NCI-H510A (cell line): ENCODE results near the gene RHBDL2.
"Not testable (repeated sequence)": the region's sequence is repeated elsewhere in the genome, so short reads cannot be mapped to it uniquely, and the experiment has no call there.

ENCODE experiments used
- DNase-seq: peaks from one replicate; lab custom pipeline; 2025; lab: John Stamatoyannopoulos, UW

The RHBDL2 gene

DNA sequence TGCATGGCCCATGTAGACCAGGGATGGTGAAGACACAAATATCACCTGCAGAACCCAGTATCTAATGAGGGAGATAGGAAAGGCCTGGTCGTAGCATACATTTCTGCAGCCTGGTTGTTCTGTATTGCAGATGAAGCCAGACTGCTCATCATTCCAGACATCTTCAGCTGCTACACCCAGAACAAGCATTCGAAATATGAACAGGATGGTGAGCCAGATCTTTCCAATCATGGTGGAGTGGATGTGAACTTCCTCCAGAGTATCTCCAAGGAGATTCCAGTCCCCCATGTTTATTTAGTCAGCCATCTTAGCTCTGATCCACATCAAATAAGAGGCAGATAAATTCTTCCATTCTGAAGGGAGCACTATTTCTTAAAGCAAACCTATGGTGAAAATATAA is 65.8 kb downstream of the RHBDL2 start:
- DNase-seq = no peak

DNA sequence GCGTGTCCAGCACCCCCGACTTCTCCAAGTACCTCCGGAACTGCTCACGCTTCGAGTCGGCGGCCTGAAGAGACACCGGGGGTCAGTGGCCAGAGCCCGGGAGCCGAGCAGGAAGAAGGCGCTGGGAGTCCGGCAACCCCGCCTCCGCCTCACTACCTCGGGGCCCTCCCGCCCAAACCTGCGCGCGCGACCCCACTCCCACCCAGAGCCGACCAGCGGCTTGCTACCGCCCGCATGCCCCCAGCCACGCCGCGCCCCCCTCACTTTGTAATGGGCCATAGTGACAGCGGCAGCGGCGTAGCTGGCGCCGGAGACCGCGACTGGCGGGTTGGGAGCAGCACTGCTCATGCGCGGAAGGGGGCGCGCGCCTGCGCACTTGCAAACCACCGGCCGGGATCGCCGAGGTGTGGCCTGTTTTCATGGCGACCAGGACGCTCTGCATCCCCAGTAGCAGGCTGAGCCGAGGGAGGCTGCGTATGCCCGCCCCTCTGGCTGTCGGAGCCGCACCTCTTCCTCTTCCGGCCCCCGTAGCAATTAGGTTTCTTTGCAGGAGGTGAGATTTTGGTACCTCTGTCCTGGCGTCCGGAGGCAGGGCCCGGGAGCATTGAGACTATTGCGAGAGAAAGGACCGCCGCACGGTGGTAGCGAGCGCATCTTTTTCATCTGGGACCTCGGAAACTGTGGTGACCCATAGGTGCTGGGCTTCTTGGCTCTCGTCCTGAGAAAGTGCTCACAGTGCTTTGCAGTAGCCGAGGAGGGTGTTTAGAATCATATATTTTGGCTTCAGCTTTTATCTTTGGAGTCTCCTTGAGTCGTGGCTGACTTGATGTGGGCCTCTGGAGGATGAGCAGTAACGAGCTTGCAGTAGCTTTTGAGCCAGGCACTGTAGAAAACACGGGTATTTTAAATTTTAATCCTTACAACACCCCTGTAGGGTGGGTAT is 68.3 kb downstream of the RHBDL2 start, which contains the start of gene MYCBP:
TSS of gene MYCBP (minus strand) at position 322 of the 943 bp plus-strand sequence. CDS start at position 279, 43 bp downstream.
- DNase-seq = peak; percentile 100

DNA sequence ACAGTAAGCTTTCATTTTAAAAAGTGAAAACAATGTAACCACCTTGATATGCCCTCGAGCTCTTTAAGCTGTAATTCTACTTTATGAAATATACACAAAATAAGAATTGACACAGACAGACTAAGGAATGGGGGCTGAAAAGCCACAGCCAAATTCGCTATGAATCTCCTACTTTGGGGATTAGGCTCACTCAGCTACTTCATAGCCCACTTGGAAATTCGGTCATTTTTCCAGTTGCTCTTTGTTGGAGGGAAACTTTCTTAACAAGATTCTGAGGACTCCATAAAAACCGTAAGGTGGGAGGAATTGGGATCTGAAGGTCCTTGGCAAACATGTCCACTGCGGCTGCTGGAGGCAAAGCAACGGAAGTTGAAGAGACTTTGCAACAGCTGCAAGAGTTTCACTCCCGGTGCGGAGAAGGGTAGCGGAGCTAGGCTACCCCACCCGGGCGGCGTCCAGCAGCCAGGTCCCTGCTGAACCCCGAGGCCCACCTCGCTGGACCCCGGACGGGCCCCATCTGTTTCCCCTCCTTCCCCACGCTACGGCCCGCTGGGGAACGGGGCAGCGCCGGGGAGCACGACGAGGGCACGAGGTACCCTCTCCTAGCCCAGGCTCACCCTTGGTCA is 69.1 kb downstream of the RHBDL2 start:
- peak; percentile 61 for DNase-seq

DNA sequence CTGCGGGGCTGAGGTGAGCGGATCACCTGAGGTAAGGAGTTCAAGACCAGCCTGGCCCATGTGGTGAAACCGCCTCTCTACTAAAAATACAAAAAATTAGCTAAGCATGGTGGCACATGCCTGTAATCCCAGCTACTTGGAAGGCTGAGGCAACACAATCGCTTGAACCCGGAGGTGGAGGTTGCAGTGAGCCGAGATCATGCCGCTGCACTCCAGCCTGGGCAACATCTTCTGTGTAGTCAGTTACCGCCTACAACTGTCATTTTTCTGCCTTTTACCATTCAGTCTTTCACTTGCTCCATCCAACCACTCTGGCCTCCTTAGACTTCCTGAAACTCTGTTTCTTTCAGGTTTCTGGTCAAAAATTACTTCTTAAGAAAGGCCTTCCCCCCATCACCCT is 70.6 kb downstream of the RHBDL2 start:
- no peak for DNase-seq

DNA sequence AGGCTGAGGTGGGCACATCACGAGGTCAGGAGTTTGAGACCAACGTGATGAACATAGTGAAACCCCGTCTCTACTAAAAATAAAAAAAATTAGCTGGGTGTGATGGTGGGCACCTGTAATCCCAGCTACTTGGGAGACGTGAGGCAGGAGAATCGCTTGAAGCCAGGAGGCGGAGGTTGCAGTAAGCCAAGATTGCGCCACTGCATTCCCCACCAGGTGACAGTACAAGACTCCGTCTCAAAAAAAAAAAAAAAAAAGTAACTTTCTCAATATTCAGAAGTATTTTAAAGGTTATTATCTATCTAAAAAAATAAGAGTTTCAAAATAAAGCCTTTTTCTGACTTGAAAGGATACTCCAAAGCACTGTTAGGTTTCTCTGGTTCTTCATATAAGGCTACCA is 74.4 kb downstream of the RHBDL2 start:
- DNase-seq = no peak

DNA sequence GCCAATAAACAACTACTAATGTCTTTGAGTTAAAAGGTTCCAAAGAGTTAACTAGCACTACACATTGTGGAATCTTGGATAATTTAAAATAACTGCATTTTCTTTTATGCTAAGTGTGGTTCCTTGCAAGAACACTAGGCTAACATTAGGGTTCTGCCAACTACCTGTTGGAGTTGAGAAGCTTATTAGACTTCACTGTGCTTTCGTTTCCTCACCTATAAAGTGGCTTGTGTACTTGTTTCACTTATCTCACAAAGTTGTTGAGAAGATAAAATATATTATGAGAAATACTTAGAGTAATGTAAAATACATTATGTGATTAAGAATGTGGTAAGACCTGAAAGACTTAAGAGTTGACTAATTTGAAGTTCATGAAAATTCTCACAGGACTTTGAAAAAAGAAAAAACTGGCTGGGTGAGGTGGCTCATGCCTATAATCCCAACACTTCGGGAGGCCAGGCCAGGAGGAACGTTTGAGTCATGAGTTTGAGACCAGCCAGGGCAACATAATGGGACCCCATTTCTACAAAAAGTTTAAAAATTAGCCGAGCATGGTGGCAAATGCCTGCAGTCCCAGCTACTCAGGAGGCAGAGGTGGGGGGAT is 76.4 kb downstream of the RHBDL2 start:
- DNase-seq = no peak

DNA sequence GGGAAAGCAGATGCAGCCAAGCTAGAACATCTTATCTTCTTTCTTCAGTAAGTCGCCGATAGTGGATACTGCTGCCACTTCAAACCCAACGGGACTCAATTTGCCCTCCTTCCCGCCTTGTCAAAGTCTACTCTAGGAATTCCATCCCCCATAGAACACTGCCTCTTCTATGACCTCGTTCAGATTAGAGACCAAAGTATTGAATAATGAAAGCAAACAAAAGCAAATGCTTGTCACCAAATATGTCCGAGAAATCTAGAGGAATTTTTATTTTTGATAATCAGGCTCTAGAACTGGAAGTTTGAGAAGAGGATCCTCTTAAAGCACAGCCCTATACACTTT is 81.2 kb downstream of the RHBDL2 start:
- peak; percentile 62 for DNase-seq

DNA sequence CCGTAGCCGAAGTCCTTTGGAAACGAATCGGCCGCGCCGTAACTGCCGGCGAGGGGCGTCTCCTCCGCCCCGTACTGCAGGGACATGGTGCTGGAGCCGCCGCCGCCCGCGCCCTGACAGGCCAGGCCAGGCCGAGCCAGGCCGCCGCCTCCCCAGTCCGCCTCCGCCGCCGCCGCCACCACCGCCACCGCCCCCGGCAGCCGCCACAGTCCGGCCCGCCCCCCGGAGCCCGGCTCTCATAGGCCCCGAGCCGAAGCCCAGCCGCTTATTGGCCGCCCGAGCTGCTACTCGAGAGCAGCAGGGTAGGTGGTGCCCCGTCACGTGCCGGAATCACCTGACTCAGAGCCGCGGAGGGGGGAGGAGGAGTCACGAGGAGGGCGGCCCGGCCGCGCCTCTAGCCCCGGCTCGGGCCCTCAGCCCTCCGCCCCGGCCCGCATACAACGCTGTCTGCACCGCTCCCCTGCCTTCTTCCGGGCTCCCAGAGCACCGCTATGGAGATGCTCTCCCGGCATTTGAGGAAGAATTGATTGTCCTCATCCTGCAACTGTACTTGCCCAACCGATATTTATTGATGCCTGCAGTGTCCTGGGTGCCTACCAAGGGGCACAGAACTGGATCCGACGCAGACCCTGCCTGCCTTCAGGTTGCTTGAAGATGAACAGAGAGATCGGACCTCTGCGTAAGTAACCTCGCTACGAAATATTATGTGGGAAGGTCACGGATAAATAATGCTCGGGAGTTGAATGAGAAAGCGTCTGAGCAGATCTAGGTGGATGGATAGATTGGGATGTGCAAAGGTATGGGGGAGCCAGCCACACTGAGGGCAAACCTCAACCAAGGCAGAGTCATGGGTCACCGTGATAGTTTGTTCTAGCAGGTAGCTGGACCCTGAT is 81.8 kb downstream of the RHBDL2 start, which contains the start of gene RRAGC:
TSS of gene RRAGC (minus strand) at position 212 of the 893 bp plus-strand sequence. CDS start at position 86, 126 bp downstream.
- DNase-seq = peak; percentile 100

DNA sequence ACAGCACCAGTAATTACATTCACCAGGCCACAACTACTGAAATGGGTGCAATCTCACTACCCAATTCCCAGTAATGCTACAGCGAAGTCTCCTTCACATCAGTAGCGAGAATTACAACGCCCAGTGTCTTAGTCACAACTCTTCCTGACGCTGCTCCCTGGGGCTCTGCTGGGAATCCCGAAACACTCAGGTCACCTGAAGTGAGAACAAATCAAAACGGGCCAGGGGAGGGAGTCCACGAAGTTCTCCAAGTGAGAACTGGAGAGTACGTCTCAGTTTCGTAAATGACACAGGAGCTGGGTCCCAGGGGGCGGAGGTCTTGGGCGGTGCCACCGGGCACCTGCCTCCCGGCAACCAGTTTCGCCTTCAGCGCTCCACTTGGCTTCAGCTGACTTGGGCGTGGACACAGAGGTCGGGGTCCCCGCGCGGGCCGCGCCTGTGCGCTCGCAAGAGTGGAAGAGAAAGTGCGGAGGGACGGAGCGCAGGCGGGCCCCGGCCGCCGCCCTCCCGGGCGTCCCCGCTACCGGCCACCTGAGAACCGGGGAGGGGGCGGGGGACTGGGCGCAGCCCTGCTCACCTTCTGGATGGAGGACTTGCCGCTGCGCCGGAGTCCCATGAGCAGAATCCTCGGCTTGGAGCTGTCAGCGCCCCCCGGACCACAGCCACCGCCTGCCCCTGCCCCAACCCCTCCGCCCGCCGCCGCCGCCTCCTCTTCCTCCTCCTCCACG is 82.6 kb downstream of the RHBDL2 start:
- DNase-seq = peak; percentile 94

DNA sequence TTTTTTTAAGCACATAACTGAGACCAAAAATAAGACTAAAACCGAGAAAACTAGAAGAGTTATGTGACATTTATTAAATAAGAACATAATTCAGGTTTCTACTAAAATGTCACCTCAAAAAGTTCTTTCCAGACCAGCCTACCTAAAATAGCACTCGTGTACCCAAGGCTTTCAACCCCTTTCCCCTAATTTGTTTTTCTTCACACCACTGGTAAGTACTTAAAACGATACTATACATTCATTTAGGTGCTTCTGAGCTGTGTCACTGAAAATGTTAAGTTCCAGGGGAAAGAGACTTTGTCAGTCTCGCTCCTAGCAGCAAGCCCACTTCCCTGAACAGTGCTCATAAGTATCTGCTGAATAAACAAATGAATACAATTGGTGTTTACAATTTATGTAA is 88.8 kb downstream of the RHBDL2 start:
- no peak for DNase-seq

DNA sequence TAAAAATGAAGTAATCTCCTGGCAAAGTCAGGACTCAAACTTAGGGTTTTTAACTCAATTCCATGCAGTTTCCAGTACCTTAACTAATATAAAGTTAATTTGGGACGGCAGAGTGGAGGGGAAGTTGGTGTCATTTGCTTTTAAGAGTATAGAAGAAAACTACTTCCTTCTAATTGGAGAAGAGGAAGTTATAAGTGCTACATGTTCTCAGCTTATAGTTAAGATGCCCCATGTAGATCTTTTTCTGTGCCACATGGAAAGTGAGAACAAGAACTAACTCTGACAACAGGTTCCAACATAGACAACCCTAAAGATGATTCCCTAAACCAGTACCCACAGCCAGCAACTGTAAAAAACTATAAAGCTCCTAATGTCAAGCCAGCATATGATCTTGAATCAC is 93.6 kb downstream of the RHBDL2 start:
- no peak for DNase-seq

DNA sequence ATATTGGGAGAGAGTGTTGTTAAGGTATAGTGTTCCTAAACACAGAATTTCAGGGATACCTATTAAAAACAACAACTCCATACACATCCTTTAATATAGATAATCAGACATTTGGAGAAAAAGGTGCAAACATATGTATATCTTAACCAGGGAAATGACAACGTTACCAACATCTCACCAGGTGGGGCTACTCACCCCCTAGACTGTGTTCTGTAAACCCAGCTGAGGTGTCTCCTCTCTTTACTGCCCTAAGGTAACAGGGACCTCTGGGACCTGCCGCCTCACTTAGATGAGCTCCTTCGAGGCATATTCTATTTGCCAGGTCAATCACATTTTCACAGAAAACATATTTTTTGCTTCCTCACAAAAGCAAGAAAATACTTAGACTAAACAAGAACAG is 95.4 kb downstream of the RHBDL2 start:
- no peak for DNase-seq

DNA sequence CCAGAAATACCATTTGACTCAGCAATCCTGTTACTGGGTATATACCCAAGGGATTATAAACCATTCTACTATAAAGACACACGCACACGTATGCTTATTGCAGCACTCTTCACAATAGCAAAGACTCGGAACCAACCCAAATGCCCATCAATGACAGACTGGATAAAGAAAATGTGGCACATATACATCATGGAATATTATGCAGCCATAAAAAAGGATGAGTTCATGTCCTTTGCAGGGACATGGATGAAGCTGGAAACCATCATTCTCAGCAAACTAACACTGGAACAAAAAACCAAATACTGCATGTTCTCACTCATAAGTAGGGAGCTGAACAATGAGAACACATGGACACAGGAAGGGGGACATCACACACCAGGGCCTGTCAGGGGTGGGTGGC is 96.5 kb downstream of the RHBDL2 start:
- DNase-seq = not testable (repeated sequence)

DNA sequence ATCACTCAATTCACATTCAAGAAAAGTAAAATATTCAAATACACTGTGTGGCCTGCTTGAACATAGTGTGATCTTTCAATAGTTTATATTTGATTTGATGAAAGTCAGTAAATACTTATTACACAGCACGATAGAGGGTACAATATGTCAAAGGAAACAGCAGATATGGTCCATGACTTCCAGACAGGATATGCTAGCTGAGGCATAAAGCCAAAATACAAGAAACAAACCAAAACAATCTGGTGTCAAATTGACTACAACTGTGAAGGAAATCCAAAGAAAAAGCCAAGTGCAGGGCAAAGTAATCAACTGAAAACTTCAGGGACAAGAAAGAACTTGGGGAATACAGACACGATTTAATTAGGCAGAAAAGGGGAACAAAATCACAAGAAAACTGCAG is 101.3 kb downstream of the RHBDL2 start:
- no peak for DNase-seq

DNA sequence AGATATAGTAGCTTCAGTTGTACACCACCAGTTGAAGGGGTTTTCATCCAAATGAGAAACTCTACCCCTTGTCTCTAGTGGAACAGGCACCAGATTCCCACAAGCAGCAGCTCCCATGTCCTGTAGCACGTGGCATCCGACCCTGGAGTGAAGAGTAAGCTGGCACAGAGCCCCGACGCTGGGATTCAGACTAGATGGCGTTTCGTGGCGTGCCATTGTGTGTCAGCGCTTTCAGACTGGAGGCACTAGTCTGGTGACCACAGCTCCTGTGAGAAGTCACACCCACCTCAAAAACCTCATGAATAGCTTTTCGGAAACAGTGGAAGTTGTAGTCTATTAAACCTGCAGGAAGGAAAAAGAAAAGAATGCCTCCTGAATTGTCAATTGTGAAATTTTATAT is 102.3 kb downstream of the RHBDL2 start:
- DNase-seq = no peak

DNA sequence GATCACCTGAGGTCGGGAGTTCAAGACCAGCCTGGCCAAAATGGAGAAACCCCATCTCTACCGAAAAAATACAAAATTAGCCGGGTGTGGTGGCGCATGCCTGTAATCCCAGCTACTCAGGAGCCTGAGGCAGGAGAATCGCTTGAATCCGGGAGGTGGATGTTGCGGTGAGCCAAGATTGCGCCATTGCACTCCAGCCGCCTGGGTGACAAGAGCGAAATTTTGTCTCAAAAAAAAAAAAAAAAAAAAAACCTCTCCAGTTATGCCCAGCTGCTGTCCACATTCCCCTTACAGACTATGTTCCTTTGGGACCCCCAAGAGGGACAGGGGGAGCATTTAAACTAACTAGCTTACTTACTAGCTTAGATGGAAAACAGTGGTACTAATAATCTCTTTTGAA is 105.3 kb downstream of the RHBDL2 start:
- DNase-seq = not testable (repeated sequence)
